ENCODE measurements around the gene SLC12A5.

GRCh38 chr20:46030284-46031013 lies 1.4 kb downstream of the SLC12A5 start:
- no peak for TF ChIP-seq CTCF (IDR thresholded peaks at IDR 0.05)
- TF ChIP-seq POLR2A (IDR thresholded peaks at IDR 0.05) = no peak
